HL-60 (cell line): ENCODE measurements around the gene PPP3CA.

Experiments used
- CTCF ChIP-seq: IDR thresholded peaks from one replicate; pipeline ENCODE4 v1.5.1; 2011; ENCODE audit warnings: low read length, control low read depth, inconsistent platforms; ENCODE audit not compliant: insufficient read depth
- GABPA ChIP-seq: IDR thresholded peaks from 2 replicates; pipeline ENCODE4 v1.6.1; 2012; ENCODE audit warnings: low read depth
- POLR2AphosphoS5 ChIP-seq: IDR thresholded peaks from 2 replicates; pipeline ENCODE4 v1.6.1; 2012; ENCODE audit warnings: low read depth
- REST ChIP-seq: IDR thresholded peaks from 2 replicates; pipeline ENCODE4 v1.6.1; 2012; ENCODE audit warnings: low read depth; ENCODE audit not compliant: insufficient replicate concordance

- no peak for TF ChIP-seq POLR2AphosphoS5
- TF ChIP-seq CTCF, result no peak
- TF ChIP-seq GABPA, result no peak
- no peak for TF ChIP-seq REST
These were observed 129.8 kb downstream of the PPP3CA start for GRCh38 chr4:101217353-101218031.
